ENCODE measurements around the gene PLPP2.
A peak's percentile ranks its signal among the peaks of the same experiment; 100 is the strongest.

PLPP2 gene

DNA sequence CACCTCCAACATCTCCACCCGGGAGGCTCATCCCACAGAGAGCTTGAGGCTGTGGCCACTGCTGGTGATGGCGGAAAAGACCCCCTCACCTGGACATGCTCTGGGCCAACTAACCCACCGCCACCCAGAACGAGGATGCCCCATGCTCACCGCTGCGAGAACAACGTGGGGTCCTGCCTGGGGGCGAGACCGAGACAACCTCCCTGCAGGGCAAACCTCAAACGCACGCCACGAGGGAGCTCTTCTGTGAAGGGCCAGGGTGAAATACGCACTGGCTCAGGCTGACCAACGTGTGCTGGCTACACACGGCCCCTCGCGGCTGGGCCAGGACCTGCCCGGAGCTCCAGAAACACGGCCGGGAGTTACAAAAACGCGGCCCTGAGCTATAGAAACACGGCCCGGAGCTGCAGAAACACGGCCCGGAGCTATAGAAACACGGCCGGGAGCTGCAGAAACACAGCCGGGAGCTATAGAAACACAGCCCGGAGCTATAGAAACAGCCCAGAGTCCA is 19.0 kb upstream of the PLPP2 start:
- no peaks in the 10 kb centered on the region for H3K27me3 ChIP-seq (ENCODE audit: insufficient read depth, low read length)
- no peak overlapping the region for H2AFZ ChIP-seq (ENCODE audit: low read length)
- no peaks in the 10 kb centered on the region; the same call in 1 of the 2 replicates for H3K36me3 ChIP-seq (ENCODE audit: insufficient read depth, low read length)
- H3F3A ChIP-seq (ENCODE audit: insufficient read depth, low read length) = no peaks in the 10 kb centered on the region
- H3K79me2 ChIP-seq (ENCODE audit: insufficient read depth, low read length) = no peaks in the 10 kb centered on the region
- peak overlapping the region; percentile 88 for H3K4me2 ChIP-seq (ENCODE audit: low read length)
- no peaks in the 10 kb centered on the region for H4K20me1 ChIP-seq (ENCODE audit: insufficient read depth, low read length)
- H3K9ac ChIP-seq (ENCODE audit: low read length) = peak overlapping the region; percentile 73
- H3K4me1 ChIP-seq (ENCODE audit: insufficient read depth, low read length, severe bottlenecking) = peaks cover 6% of the 10 kb centered on the region
- peak overlapping the region; percentile 74 for H3K4me3 ChIP-seq (ENCODE audit: low read depth, low read length, poor library complexity, severe bottlenecking)
- no peaks in the 10 kb centered on the region for H3K9me3 ChIP-seq (ENCODE audit: low read length)
- TF ChIP-seq, protein P1, sequence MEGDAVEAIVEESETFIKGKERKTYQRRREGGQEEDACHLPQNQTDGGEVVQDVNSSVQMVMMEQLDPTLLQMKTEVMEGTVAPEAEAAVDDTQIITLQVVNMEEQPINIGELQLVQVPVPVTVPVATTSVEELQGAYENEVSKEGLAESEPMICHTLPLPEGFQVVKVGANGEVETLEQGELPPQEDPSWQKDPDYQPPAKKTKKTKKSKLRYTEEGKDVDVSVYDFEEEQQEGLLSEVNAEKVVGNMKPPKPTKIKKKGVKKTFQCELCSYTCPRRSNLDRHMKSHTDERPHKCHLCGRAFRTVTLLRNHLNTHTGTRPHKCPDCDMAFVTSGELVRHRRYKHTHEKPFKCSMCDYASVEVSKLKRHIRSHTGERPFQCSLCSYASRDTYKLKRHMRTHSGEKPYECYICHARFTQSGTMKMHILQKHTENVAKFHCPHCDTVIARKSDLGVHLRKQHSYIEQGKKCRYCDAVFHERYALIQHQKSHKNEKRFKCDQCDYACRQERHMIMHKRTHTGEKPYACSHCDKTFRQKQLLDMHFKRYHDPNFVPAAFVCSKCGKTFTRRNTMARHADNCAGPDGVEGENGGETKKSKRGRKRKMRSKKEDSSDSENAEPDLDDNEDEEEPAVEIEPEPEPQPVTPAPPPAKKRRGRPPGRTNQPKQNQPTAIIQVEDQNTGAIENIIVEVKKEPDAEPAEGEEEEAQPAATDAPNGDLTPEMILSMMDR (IDR thresholded peaks at IDR 0.05; ENCODE audit: low read length) = no peak
- no peak for TF ChIP-seq EZH2 (IDR thresholded peaks at IDR 0.05; ENCODE audit: borderline replicate concordance, low read length)
- H3K27ac ChIP-seq (ENCODE audit: low read depth, low read length, poor library complexity, severe bottlenecking) = peak overlapping the region; percentile 58
- no peaks in the 10 kb centered on the region for H3K9me2 ChIP-seq (ENCODE audit: low read depth, low read length)

DNA sequence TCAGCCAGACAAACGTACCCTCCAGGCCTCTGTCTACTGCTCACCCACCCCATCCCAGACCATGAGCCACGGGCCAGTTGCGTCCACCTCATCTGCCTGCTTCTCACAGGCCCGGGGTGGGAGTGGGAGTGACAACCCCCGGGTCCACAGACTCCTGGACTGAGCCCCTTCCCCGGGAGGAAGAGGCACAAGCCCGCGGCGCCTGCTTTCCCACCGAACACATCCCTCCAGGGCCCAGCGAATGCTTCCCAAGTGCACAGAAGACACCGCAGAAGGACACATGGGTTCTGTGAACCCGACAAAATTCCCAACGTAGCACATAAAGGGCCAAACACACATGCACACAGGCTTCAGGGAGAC is 18.0 kb upstream of the PLPP2 start:
- Histone ChIP-seq H3K27me3 (ENCODE audit: insufficient read depth, low read length) (no peaks in the 10 kb centered on the region), H3K36me3 (ENCODE audit: insufficient read depth, low read length) (no peaks in the 10 kb centered on the region; the same call in 1 of the 2 replicates), H3K79me2 (ENCODE audit: insufficient read depth, low read length) (no peaks in the 10 kb centered on the region), H3K4me3 (ENCODE audit: low read depth, low read length, poor library complexity, severe bottlenecking) (peak overlapping the region; percentile 74), H2AFZ (ENCODE audit: low read length) (no peak overlapping the region), H3K27ac (ENCODE audit: low read depth, low read length, poor library complexity, severe bottlenecking) (no peak overlapping the region), H3K4me2 (ENCODE audit: low read length) (peak overlapping the region; percentile 88; the same call in 1 of the 2 replicates), H3K9me3 (ENCODE audit: low read length) (no peaks in the 10 kb centered on the region), H3K9me2 (ENCODE audit: low read depth, low read length) (no peaks in the 10 kb centered on the region), H3K4me1 (ENCODE audit: insufficient read depth, low read length, severe bottlenecking) (peaks cover 6% of the 10 kb centered on the region), H3F3A (ENCODE audit: insufficient read depth, low read length) (no peaks in the 10 kb centered on the region), H3K9ac (ENCODE audit: low read length) (peak overlapping the region; percentile 24; the same call in 1 of the 2 replicates), H4K20me1 (ENCODE audit: insufficient read depth, low read length) (no peaks in the 10 kb centered on the region)
- TF ChIP-seq, protein P1 (IDR thresholded peaks at IDR 0.05; ENCODE audit: low read length) = no peak
- no peak for TF ChIP-seq EZH2 (IDR thresholded peaks at IDR 0.05; ENCODE audit: borderline replicate concordance, low read length)

DNA sequence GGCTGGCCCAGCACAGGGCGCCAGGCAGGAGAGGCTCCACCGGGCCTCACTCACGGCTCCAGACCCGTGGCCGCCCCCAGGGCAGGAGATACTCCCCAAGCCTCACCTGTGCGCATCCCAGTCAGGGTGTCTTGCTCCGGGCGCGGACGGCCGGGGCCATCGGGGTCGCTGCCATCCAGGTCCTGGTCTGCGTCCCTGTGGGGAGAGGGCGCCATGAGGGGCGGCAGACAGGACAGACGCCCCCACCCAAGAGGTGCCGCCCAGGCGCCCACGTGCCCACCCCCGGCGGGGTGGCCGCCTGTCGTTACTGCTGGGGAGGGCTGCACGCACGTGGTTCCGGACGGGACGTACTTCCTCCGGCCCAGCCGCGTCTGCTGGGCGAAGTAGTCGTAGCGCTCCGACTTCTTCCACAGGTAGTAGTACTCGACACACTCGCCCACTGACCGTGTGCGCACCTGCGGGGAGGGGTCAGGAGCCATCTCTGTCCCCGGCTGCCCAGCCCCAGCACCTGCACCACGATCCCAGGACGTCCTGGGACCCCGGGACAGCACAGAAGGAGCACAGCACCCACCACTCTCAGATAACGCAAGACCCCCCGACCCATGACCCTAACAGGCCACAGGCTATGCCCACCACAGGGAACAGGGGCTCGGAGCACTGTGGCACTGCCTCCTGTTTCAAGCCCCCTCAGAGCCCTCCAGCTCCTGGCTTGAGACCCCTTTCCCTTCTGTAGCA is 17.4 kb upstream of the PLPP2 start:
- Histone ChIP-seq H3K27ac (ENCODE audit: low read depth, low read length, poor library complexity, severe bottlenecking) (no peak overlapping the region), H3K9ac (ENCODE audit: low read length) (no peak overlapping the region), H2AFZ (ENCODE audit: low read length) (no peak overlapping the region), H3K9me2 (ENCODE audit: low read depth, low read length) (no peaks in the 10 kb centered on the region), H4K20me1 (ENCODE audit: insufficient read depth, low read length) (no peaks in the 10 kb centered on the region), H3K27me3 (ENCODE audit: insufficient read depth, low read length) (no peaks in the 10 kb centered on the region), H3F3A (ENCODE audit: insufficient read depth, low read length) (no peaks in the 10 kb centered on the region), H3K79me2 (ENCODE audit: insufficient read depth, low read length) (no peaks in the 10 kb centered on the region), H3K9me3 (ENCODE audit: low read length) (no peaks in the 10 kb centered on the region), H3K4me2 (ENCODE audit: low read length) (no peak overlapping the region), H3K36me3 (ENCODE audit: insufficient read depth, low read length) (no peaks in the 10 kb centered on the region; the same call in 1 of the 2 replicates), H3K4me1 (ENCODE audit: insufficient read depth, low read length, severe bottlenecking) (peaks cover 6% of the 10 kb centered on the region), H3K4me3 (ENCODE audit: low read depth, low read length, poor library complexity, severe bottlenecking) (no peak overlapping the region)
- TF ChIP-seq, protein P1 (IDR thresholded peaks at IDR 0.05; ENCODE audit: low read length) = no peak
- TF ChIP-seq EZH2 (IDR thresholded peaks at IDR 0.05; ENCODE audit: borderline replicate concordance, low read length) = no peak

Data from OCI-LY1 (cell line).